Ascending aorta (tissue), 2 donors: ENCODE measurements around the gene SPDYE6. TPM values are rescaled to one million over a fixed set of nuclear protein-coding genes. Genes with fewer than 3 reads are reported as not detected.
"Not testable (repeated sequence)": the region's sequence is repeated elsewhere in the genome, so short reads cannot be mapped to it uniquely, and the experiment has no call there.

ENCODE experiments used
- DNase-seq, 2 donors: peaks; one replicate each; pipeline ENCODE4 v3.0.0-alpha.2; 2019; ENCODE audit warnings: low spot score in 2 of 2
- H3K27ac ChIP-seq, 2 donors: fragments of 200-600 bp; sonication (generic); one replicate each; pipeline ENCODE4 v1.5.1; 2016 to 2017; ENCODE audit warnings: mild to moderate bottlenecking in 1 of 2
- H3K27me3 ChIP-seq: fragments of 200-600 bp; sonication (generic); one replicate; pipeline ENCODE4 v1.5.1; 2017
- H3K36me3 ChIP-seq, 2 donors: fragments of 200-600 bp; sonication (generic); one replicate each; pipeline ENCODE4 v1.5.1; 2016
- H3K4me1 ChIP-seq, 2 donors: fragments of 200-600 bp; sonication (generic); one replicate each; pipeline ENCODE4 v1.5.1; 2016 to 2017; ENCODE audit warnings: mild to moderate bottlenecking in 1 of 2
- H3K4me3 ChIP-seq, 2 donors: fragments of 200-600 bp; sonication (generic); one replicate each; pipeline ENCODE4 v1.5.1; 2016 to 2017; ENCODE audit warnings: mild to moderate bottlenecking in 1 of 2
- H3K9me3 ChIP-seq, 2 donors: fragments of 200-600 bp; sonication (generic); one replicate each; pipeline ENCODE4 v1.5.1; 2016
- CTCF ChIP-seq, 3 experiments: fragments of 200-600 bp in 2 of 3; fragments of 450-650 bp in 1 of 3; sonication (generic) in 2 of 3; IDR thresholded peaks; one replicate each; pipeline ENCODE4 v1.5.1; 2016 to 2019; ENCODE audit warnings: antibody characterized with exemption in 3 of 3, mild to moderate bottlenecking in 1 of 3, moderate library complexity in 1 of 3
- intact Hi-C: fragments of 100-400 bp; cut with DNase I; formaldehyde crosslinking; loops from one replicate; pipeline ENCODE4 v1.15.1; 2023
- total RNA-seq: library from RNA; depleted of rRNA; stranded (reverse); fragments of >200 nt; gene quantifications from one replicate; pipeline ENCODE4 v1.1.0, GENCODE V29; 2016

The SPDYE6 gene
- total RNA-seq, 1 donor from 2014 or later: not detected

GRCh38 chr7:102364394-102364886 lies 8.2 kb upstream of the SPDYE6 start:
- intact Hi-C loops: loop anchor here (5.0 kb wide), 1 partner anchor 77 kb away; the partner anchor contains the start of gene SH2B2
- H3K9me3 ChIP-seq, H3K36me3 ChIP-seq, DNase-seq, H3K4me1 ChIP-seq, H3K27me3 ChIP-seq: not testable (repeated sequence)
- H3K4me3 ChIP-seq: peak overlapping the region; percentile 88 to 96
- H3K27ac ChIP-seq: peak overlapping the region; percentile 92 to 94

GRCh38 chr7:102363549-102364393 lies 7.5 kb upstream of the SPDYE6 start:
- intact Hi-C loops: loop anchor here (5.0 kb wide), 1 partner anchor 76 kb away; the partner anchor contains the start of gene SH2B2
- peak overlapping the region; percentile 92 to 94 for H3K27ac ChIP-seq
- H3K36me3 ChIP-seq, H3K4me1 ChIP-seq, H3K27me3 ChIP-seq, H3K9me3 ChIP-seq: not testable (repeated sequence)
- DNase-seq: peak; percentile 92 to 98
- peak overlapping the region; percentile 88 to 96 for H3K4me3 ChIP-seq
- TF ChIP-seq CTCF (IDR thresholded peaks at IDR 0.05): peak in 2 of 3 experiments; percentile 8 to 26

GRCh38 chr7:102346983-102347382 lies 9.3 kb downstream of the SPDYE6 start:
- intact Hi-C loops, H3K36me3 ChIP-seq, H3K9me3 ChIP-seq, H3K4me1 ChIP-seq, H3K4me3 ChIP-seq, H3K27me3 ChIP-seq, H3K27ac ChIP-seq, DNase-seq: not testable (repeated sequence)

- H3K27ac ChIP-seq, H3K36me3 ChIP-seq, H3K4me3 ChIP-seq, H3K9me3 ChIP-seq, intact Hi-C loops, H3K4me1 ChIP-seq, H3K27me3 ChIP-seq, DNase-seq: not testable (repeated sequence)
These were observed 15.5 kb downstream of the SPDYE6 start for GRCh38 chr7:102340599-102341368.

GRCh38 chr7:102337420-102337819 lies 18.8 kb downstream of the SPDYE6 start:
- H3K9me3 ChIP-seq, H3K36me3 ChIP-seq, H3K27me3 ChIP-seq, H3K4me3 ChIP-seq, intact Hi-C loops, DNase-seq, H3K27ac ChIP-seq, H3K4me1 ChIP-seq: not testable (repeated sequence)

- intact Hi-C loops, DNase-seq: not testable (repeated sequence)
These were observed 19.2 kb downstream of the SPDYE6 start for GRCh38 chr7:102337002-102337401.

GRCh38 chr7:102335574-102335973 lies 20.7 kb downstream of the SPDYE6 start:
- H3K27ac ChIP-seq, H3K27me3 ChIP-seq, DNase-seq, H3K4me3 ChIP-seq, intact Hi-C loops, H3K4me1 ChIP-seq, H3K9me3 ChIP-seq, H3K36me3 ChIP-seq: not testable (repeated sequence)

More at GRCh38 chr7:102337002-102337401, 19.2 kb downstream of the SPDYE6 start:
- not testable (repeated sequence) for H3K27me3 ChIP-seq, H3K36me3 ChIP-seq, H3K4me1 ChIP-seq, H3K9me3 ChIP-seq, H3K27ac ChIP-seq, H3K4me3 ChIP-seq

- intact Hi-C loops, H3K4me3 ChIP-seq, H3K9me3 ChIP-seq, H3K4me1 ChIP-seq, DNase-seq, H3K27me3 ChIP-seq, H3K36me3 ChIP-seq, H3K27ac ChIP-seq: not testable (repeated sequence)
These were observed 25.4 kb downstream of the SPDYE6 start for GRCh38 chr7:102330666-102331460.

GRCh38 chr7:102329366-102329765 lies 26.9 kb downstream of the SPDYE6 start:
- intact Hi-C loops, H3K36me3 ChIP-seq, H3K9me3 ChIP-seq, H3K4me1 ChIP-seq, H3K27ac ChIP-seq, H3K4me3 ChIP-seq, H3K27me3 ChIP-seq: not testable (repeated sequence)
- peak in 1 of 2 donors; percentile 12 for DNase-seq

GRCh38 chr7:102328863-102329262 lies 27.4 kb downstream of the SPDYE6 start:
- intact Hi-C loops, H3K36me3 ChIP-seq, H3K4me1 ChIP-seq, H3K4me3 ChIP-seq, H3K9me3 ChIP-seq, H3K27me3 ChIP-seq, H3K27ac ChIP-seq: not testable (repeated sequence)
- DNase-seq: peak in 1 of 2 donors; percentile 15

- H3K4me1 ChIP-seq, H3K36me3 ChIP-seq, H3K4me3 ChIP-seq, DNase-seq, H3K27me3 ChIP-seq, H3K27ac ChIP-seq, H3K9me3 ChIP-seq, intact Hi-C loops: not testable (repeated sequence)
These were observed 29.1 kb downstream of the SPDYE6 start for GRCh38 chr7:102327183-102327582.
